IPS DF 4.7 (cell line): Measurements from ENCODE around the gene BCL6.
A peak's percentile ranks its signal among the peaks of the same experiment; 100 is the strongest.
"Not testable (repeated sequence)": the region's sequence is repeated elsewhere in the genome, so short reads cannot be mapped to it uniquely, and the experiment has no call there.

Source experiments
- DNase-seq: peaks from one replicate; pipeline ENCODE4 v3.0.0-alpha.2; 2013; ENCODE audit warnings: low spot score; ENCODE audit errors: extremely low read depth

The BCL6 gene

GRCh38 chr3:187714404-187714979 lies 30.8 kb downstream of the BCL6 start:
- DNase-seq, result no peak

- DNase-seq, result no peak
Observed at GRCh38 chr3:187713504-187713903, 31.8 kb downstream of the BCL6 start.

GRCh38 chr3:187709155-187709554 lies 36.1 kb downstream of the BCL6 start:
- no peak for DNase-seq

- DNase-seq, result no peak
Observed at GRCh38 chr3:187708696-187709095, 36.6 kb downstream of the BCL6 start.

GRCh38 chr3:187706971-187707370 lies 38.3 kb downstream of the BCL6 start:
- DNase-seq, result no peak

GRCh38 chr3:187705164-187705563 lies 40.1 kb downstream of the BCL6 start:
- no peak for DNase-seq

- DNase-seq, result no peak
Observed at GRCh38 chr3:187702507-187703033, 42.7 kb downstream of the BCL6 start, which contains the start of gene RTP2. RTP2 (minus strand) TSS chr3:187702557; CDS start chr3:187702128, 429 bp downstream.

- DNase-seq, result no peak
Observed at GRCh38 chr3:187700249-187700648, 45.0 kb downstream of the BCL6 start.

GRCh38 chr3:187698499-187699399 lies 46.5 kb downstream of the BCL6 start:
- no peak for DNase-seq

- no peak for DNase-seq
Observed at GRCh38 chr3:187696021-187696420, 49.2 kb downstream of the BCL6 start.

- DNase-seq, result no peak
Observed at GRCh38 chr3:187695449-187695848, 49.8 kb downstream of the BCL6 start.

GRCh38 chr3:187694801-187695200 lies 50.5 kb downstream of the BCL6 start:
- no peak for DNase-seq

GRCh38 chr3:187693431-187693830 lies 51.8 kb downstream of the BCL6 start:
- DNase-seq, result no peak

GRCh38 chr3:187689984-187690383 lies 55.3 kb downstream of the BCL6 start:
- DNase-seq, result no peak

GRCh38 chr3:187686621-187687273 lies 58.5 kb downstream of the BCL6 start:
- no peak for DNase-seq

- DNase-seq, result no peak
Observed at GRCh38 chr3:187685948-187686347, 59.3 kb downstream of the BCL6 start.

GRCh38 chr3:187684880-187685279 lies 60.4 kb downstream of the BCL6 start:
- no peak for DNase-seq

- no peak for DNase-seq
Observed at GRCh38 chr3:187684444-187684843, 60.8 kb downstream of the BCL6 start.

GRCh38 chr3:187681756-187682155 lies 63.5 kb downstream of the BCL6 start:
- not testable (repeated sequence) for DNase-seq

GRCh38 chr3:187679638-187680396 lies 65.5 kb downstream of the BCL6 start:
- DNase-seq, result peak; percentile 82

GRCh38 chr3:187678726-187679268 lies 66.5 kb downstream of the BCL6 start:
- peak; percentile 71 for DNase-seq
